Thyroid gland (tissue), 4 donors: ENCODE data around the gene VIT. TPM values are rescaled to one million over a fixed set of nuclear protein-coding genes. Genes with fewer than 3 reads are reported as not detected.

ENCODE experiments used
- DNase-seq, 2 donors: peaks; one replicate each; pipeline ENCODE4 v3.0.0-alpha.2; 2019
- H3K27ac ChIP-seq, 3 donors: fragments of 200-600 bp; sonication (generic); 1 replicate in 2 of 3; 2 replicates in 1 of 3; pipeline ENCODE4 v1.5.1; 2016 to 2019; ENCODE audit warnings: mild to moderate bottlenecking in 1 of 3, moderate library complexity in 1 of 3
- H3K27me3 ChIP-seq: fragments of 200-600 bp; sonication (generic); one replicate; pipeline ENCODE4 v1.5.1; 2019
- H3K36me3 ChIP-seq, 2 donors: fragments of 200-600 bp; sonication (generic); one replicate each; pipeline ENCODE4 v1.5.1; 2016 to 2019
- H3K4me1 ChIP-seq, 2 donors: fragments of 200-600 bp; sonication (generic); one replicate each; pipeline ENCODE4 v1.5.1; 2017 to 2019
- H3K4me3 ChIP-seq, 3 donors: fragments of 200-600 bp; sonication (generic); replicated peaks in 1 of 3; 1 replicate in 2 of 3; 2 replicates in 1 of 3; pipeline ENCODE4 v1.5.1; 2016; ENCODE audit warnings: mild to moderate bottlenecking in 1 of 3
- H3K9me3 ChIP-seq: fragments of 200-600 bp; sonication (generic); one replicate; pipeline ENCODE4 v1.5.1; 2017
- POLR2A ChIP-seq, 2 donors: fragments of 450-650 bp; IDR thresholded peaks; one replicate each; pipeline ENCODE4 v1.6.1; 2017; ENCODE audit warnings: antibody characterized with exemption in 2 of 2, mild to moderate bottlenecking in 2 of 2, moderate library complexity in 1 of 2
- WGBS, 2 donors: methylation state at CpG; one replicate each; pipeline ENCODE4 v1.1.5; 2017; 5-methylcytosine and 5-hydroxymethylcytosine counted together
- intact Hi-C: fragments of 100-400 bp; cut with DNase I; formaldehyde crosslinking; loops from one replicate; pipeline ENCODE4 v1.15.1; 2023
- total RNA-seq, 4 donors: library from RNA; depleted of rRNA; stranded (reverse); fragments of >200 nt; gene quantifications; one replicate each; pipeline ENCODE4 v1.2.3, GENCODE V29; 2016
- TF ChIP-seq, protein P1 (sequence below), 6 experiments: fragments of 200-600 bp in 3 of 6; fragments of 450-650 bp in 3 of 6; sonication (generic) in 3 of 6; IDR thresholded peaks; one replicate each; pipeline ENCODE4 v1.5.1; 2016 to 2019; ENCODE audit warnings: antibody characterized with exemption in 6 of 6, mild to moderate bottlenecking in 2 of 6, inconsistent platforms in 1 of 6, moderate library complexity in 1 of 6

The VIT gene
- total RNA-seq, 4 donors from 2014 or later: 9.4 to 24.7 (median 20.6) TPM

- Histone ChIP-seq H3K4me3 (no peak overlapping the region), H3K27ac (no peak overlapping the region), H3K27me3 (no peaks in the 10 kb centered on the region), H3K9me3 (no peaks in the 10 kb centered on the region), H3K36me3 (no peaks in the 10 kb centered on the region), H3K4me1 (peaks cover 0 to 4% of the 10 kb centered on the region in 2 donors)
- intact Hi-C loops: no loop called here
- 60 to 69% methylated on average over 5 of the region's 5 CpGs for WGBS, 2 donors
- no peak for TF ChIP-seq POLR2A (IDR thresholded peaks at IDR 0.05)
- TF ChIP-seq, protein P1, sequence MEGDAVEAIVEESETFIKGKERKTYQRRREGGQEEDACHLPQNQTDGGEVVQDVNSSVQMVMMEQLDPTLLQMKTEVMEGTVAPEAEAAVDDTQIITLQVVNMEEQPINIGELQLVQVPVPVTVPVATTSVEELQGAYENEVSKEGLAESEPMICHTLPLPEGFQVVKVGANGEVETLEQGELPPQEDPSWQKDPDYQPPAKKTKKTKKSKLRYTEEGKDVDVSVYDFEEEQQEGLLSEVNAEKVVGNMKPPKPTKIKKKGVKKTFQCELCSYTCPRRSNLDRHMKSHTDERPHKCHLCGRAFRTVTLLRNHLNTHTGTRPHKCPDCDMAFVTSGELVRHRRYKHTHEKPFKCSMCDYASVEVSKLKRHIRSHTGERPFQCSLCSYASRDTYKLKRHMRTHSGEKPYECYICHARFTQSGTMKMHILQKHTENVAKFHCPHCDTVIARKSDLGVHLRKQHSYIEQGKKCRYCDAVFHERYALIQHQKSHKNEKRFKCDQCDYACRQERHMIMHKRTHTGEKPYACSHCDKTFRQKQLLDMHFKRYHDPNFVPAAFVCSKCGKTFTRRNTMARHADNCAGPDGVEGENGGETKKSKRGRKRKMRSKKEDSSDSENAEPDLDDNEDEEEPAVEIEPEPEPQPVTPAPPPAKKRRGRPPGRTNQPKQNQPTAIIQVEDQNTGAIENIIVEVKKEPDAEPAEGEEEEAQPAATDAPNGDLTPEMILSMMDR (IDR thresholded peaks at IDR 0.05): no peak
- DNase-seq: no peak
Measured at GRCh38 chr2:36711741-36712314, 15.3 kb downstream of the VIT start.

GRCh38 chr2:36713310-36713709, 16.8 kb downstream of the VIT start:
- intact Hi-C loops: no loop called here
- 55 to 60% methylated on average over 8 of the region's 8 CpGs for WGBS, 2 donors
- Histone ChIP-seq H3K36me3 (no peaks in the 10 kb centered on the region), H3K9me3 (no peaks in the 10 kb centered on the region), H3K27me3 (no peaks in the 10 kb centered on the region), H3K4me3 (no peak overlapping the region), H3K4me1 (no peaks in the 10 kb centered on the region), H3K27ac (no peak overlapping the region)
- DNase-seq: no peak
- TF ChIP-seq, protein P1 (IDR thresholded peaks at IDR 0.05): no peak
- no peak for TF ChIP-seq POLR2A (IDR thresholded peaks at IDR 0.05)

DNA sequence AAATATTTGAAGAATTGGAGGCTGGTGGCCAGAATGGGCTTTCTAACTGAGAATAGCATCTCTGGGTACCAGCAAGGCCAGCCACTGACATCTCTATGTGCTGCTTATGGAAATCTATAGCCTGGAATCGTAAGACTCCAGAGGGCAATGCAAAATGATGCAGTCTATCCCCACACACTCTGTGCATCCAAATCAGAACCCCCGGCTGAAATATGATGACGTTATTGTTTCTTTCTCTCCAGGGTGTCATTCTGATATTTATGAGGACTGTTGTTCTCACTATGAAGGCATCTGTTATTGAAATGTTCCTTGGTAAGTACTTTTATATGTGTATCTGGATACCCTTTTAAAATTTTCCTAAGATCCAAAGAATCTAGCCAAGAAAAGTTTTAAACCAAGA, 19.6 kb downstream of the VIT start:
- no peak for DNase-seq
- no peaks in the 10 kb centered on the region for H3K36me3 ChIP-seq
- no peak overlapping the region for H3K27ac ChIP-seq
- WGBS, 2 donors: 82 to 91% methylated on average over 3 of the region's 3 CpGs
- no peaks in the 10 kb centered on the region for H3K9me3 ChIP-seq
- TF ChIP-seq POLR2A (IDR thresholded peaks at IDR 0.05): no peak
- TF ChIP-seq, protein P1 (IDR thresholded peaks at IDR 0.05): no peak
- no peak overlapping the region for H3K4me3 ChIP-seq
- H3K4me1 ChIP-seq: no peaks in the 10 kb centered on the region
- intact Hi-C loops: no loop called here
- no peaks in the 10 kb centered on the region for H3K27me3 ChIP-seq

DNA sequence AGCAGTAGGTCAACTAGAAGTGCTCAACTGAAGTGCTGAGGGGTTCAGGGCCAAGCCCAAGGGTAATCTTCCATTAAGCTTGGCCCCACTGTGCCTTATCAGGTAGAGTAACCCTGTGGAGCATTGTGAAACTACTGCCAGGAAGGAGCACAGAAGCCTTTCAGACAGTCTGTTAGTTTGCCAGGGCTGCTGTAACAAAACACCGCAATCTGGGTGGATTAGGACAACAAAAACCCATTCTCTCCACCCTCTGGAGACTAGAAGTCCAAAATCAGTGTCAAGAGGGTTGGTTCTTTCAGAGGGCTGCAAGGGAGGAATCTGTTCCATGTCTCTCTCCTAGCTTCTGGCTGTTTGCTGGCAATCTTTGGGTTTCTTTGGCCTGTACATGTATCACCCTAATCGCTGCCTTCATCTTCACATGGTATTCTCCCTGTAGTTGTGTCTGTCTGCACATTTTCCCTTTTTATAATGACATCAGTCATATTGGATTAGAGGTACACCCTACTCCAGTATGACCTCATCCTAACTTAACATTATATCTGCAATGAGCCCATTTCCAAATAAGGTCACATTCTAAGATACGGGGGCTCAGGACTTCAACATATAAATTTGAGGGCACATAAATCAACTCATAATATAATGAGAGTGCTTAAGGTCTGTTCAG, 21.2 kb downstream of the VIT start:
- Histone ChIP-seq H3K4me1 (no peaks in the 10 kb centered on the region), H3K36me3 (no peaks in the 10 kb centered on the region), H3K9me3 (no peaks in the 10 kb centered on the region), H3K4me3 (no peak overlapping the region), H3K27ac (no peak overlapping the region), H3K27me3 (no peaks in the 10 kb centered on the region)
- 98 to 99% methylated on average over 3 of the region's 3 CpGs for WGBS, 2 donors
- DNase-seq: no peak
- no peak for TF ChIP-seq POLR2A (IDR thresholded peaks at IDR 0.05)
- TF ChIP-seq, protein P1 (IDR thresholded peaks at IDR 0.05): no peak
- intact Hi-C loops: no loop called here

DNA sequence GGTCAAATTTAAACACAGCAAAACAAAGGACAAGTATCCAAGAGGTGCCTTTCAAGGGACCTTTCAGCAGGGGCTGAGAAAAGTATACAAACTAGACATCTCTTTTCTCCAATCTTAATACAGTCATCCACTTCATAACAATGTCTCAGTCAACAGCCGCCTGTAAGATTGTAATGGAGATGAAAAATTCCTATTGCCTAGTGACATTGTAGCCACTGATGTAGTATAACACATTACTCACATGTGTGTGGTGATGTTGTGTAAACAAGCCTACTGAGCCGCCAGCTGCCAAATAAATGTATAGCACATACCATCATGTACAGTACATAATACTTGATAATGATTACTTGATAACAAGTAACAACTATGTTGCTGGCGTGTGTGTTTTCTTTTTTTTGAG, 31.0 kb downstream of the VIT start:
- DNase-seq: no peak
- intact Hi-C loops: no loop called here
- no peak overlapping the region for H3K4me3 ChIP-seq
- WGBS, 2 donors: 94 to 97% methylated on average over 3 of the region's 3 CpGs
- H3K9me3 ChIP-seq: no peaks in the 10 kb centered on the region
- H3K36me3 ChIP-seq: no peaks in the 10 kb centered on the region
- H3K4me1 ChIP-seq: no peaks in the 10 kb centered on the region
- no peaks in the 10 kb centered on the region for H3K27me3 ChIP-seq
- no peak overlapping the region for H3K27ac ChIP-seq
- TF ChIP-seq, protein P1 (IDR thresholded peaks at IDR 0.05): no peak
- no peak for TF ChIP-seq POLR2A (IDR thresholded peaks at IDR 0.05)
